ENCODE results near the gene PDZRN4.
A peak's percentile ranks its signal among the peaks of the same experiment; 100 is the strongest.

PDZRN4 gene

GRCh38 chr12:41511247-41511646, 323.1 kb downstream of the PDZRN4 start:
- H3K4me3 ChIP-seq (ENCODE audit: low read depth, low read length) = no peak overlapping the region

GRCh38 chr12:41512497-41512896, 324.4 kb downstream of the PDZRN4 start:
- DNase-seq (ENCODE audit: low read depth) = no peak
- no peak for TF ChIP-seq CTCF (IDR thresholded peaks at IDR 0.05; ENCODE audit: low read depth, low read length, missing control alignments)
- H3K4me3 ChIP-seq (ENCODE audit: low read depth, low read length) = no peak overlapping the region

More at GRCh38 chr12:41511247-41511646, 323.1 kb downstream of the PDZRN4 start:
- DNase-seq (ENCODE audit: low read depth) = no peak
- TF ChIP-seq CTCF (IDR thresholded peaks at IDR 0.05; ENCODE audit: low read depth, low read length, missing control alignments) = no peak

- no peak for DNase-seq (ENCODE audit: low read depth)
- no peak overlapping the region for H3K4me3 ChIP-seq (ENCODE audit: low read depth, low read length)
- no peak for TF ChIP-seq CTCF (IDR thresholded peaks at IDR 0.05; ENCODE audit: low read depth, low read length, missing control alignments)
Measured at GRCh38 chr12:41514021-41514777, 326.1 kb downstream of the PDZRN4 start.

- no peak for DNase-seq (ENCODE audit: low read depth)
- peak; percentile 24 for TF ChIP-seq CTCF (IDR thresholded peaks at IDR 0.05; ENCODE audit: low read depth, low read length, missing control alignments)
- no peak overlapping the region for H3K4me3 ChIP-seq (ENCODE audit: low read depth, low read length)
Measured at GRCh38 chr12:41514907-41515306, 326.8 kb downstream of the PDZRN4 start.

- DNase-seq (ENCODE audit: low read depth) = no peak
- TF ChIP-seq CTCF (IDR thresholded peaks at IDR 0.05; ENCODE audit: low read depth, low read length, missing control alignments) = no peak
- no peak overlapping the region for H3K4me3 ChIP-seq (ENCODE audit: low read depth, low read length)
Measured at GRCh38 chr12:41515953-41516352, 327.8 kb downstream of the PDZRN4 start.

GRCh38 chr12:41520869-41521268, 332.7 kb downstream of the PDZRN4 start:
- DNase-seq (ENCODE audit: low read depth) = no peak
- no peak for TF ChIP-seq CTCF (IDR thresholded peaks at IDR 0.05; ENCODE audit: low read depth, low read length, missing control alignments)
- H3K4me3 ChIP-seq (ENCODE audit: low read depth, low read length) = no peak overlapping the region

- no peak for TF ChIP-seq CTCF (IDR thresholded peaks at IDR 0.05; ENCODE audit: low read depth, low read length, missing control alignments)
- H3K4me3 ChIP-seq (ENCODE audit: low read depth, low read length) = no peak overlapping the region
- no peak for DNase-seq (ENCODE audit: low read depth)
Measured at GRCh38 chr12:41521872-41522379, 333.8 kb downstream of the PDZRN4 start.

Measured in GM12864 (cell line).